GM23338 (cell line): ENCODE data around the gene WDR37. TPM values are rescaled to one million over a fixed set of nuclear protein-coding genes. Genes with fewer than 3 reads are reported as not detected.

Experiments
- ATAC-seq: fragments of 200-7000 bp; cut with Tn5 transposase; 3 replicates; pipeline ENCODE4 v1.9.1; 2020
- DNase-seq: peaks from one replicate; pipeline ENCODE4 v3.0.0-alpha.2; 2015; ENCODE audit warnings: low spot score
- H2AFZ ChIP-seq: fragments of 200-600 bp; sonication (generic); 2 replicates; pipeline ENCODE4 v1.8.0; 2016; ENCODE audit warnings: antibody characterized with exemption, mild to moderate bottlenecking, moderate library complexity
- H3F3A ChIP-seq: fragments of 200-600 bp; sonication (generic); replicated peaks from 2 replicates; pipeline ENCODE4 v1.8.0; 2017; ENCODE audit warnings: antibody characterized with exemption, mixed run types, low read depth
- H3K27ac ChIP-seq: fragments of 200-600 bp; sonication (generic); 2 replicates; pipeline ENCODE4 v1.6.1; 2016; ENCODE audit warnings: low read depth
- H3K27me3 ChIP-seq: fragments of 200-600 bp; sonication (generic); 2 replicates; pipeline ENCODE4 v1.8.0; 2016; ENCODE audit warnings: mild to moderate bottlenecking, mixed run types, moderate library complexity; ENCODE audit not compliant: insufficient read depth
- H3K36me3 ChIP-seq: fragments of 200-600 bp; sonication (generic); 2 replicates; pipeline ENCODE4 v1.8.0; 2016; ENCODE audit warnings: mild to moderate bottlenecking; ENCODE audit not compliant: insufficient read depth
- H3K4me1 ChIP-seq: fragments of 200-600 bp; sonication (generic); 2 replicates; pipeline ENCODE4 v1.8.0; 2016; ENCODE audit warnings: mild to moderate bottlenecking, moderate library complexity; ENCODE audit not compliant: insufficient read depth
- H3K4me2 ChIP-seq: fragments of 200-600 bp; sonication (generic); 2 replicates; pipeline ENCODE4 v1.7.1; 2017; ENCODE audit warnings: mixed run types
- H3K4me3 ChIP-seq: fragments of 200-600 bp; sonication (generic); 2 replicates; pipeline ENCODE4 v1.6.1; 2016; ENCODE audit warnings: mixed run types
- H3K79me2 ChIP-seq: fragments of 200-600 bp; sonication (generic); replicated peaks from 2 replicates; pipeline ENCODE4 v1.8.0; 2017; ENCODE audit warnings: mild to moderate bottlenecking; ENCODE audit not compliant: insufficient read depth
- H3K9me2 ChIP-seq: fragments of 200-600 bp; sonication (generic); 2 replicates; pipeline ENCODE4 v1.8.0; 2017; ENCODE audit not compliant: insufficient read depth
- H4K20me1 ChIP-seq: fragments of 200-600 bp; sonication (generic); replicated peaks from 2 replicates; pipeline ENCODE4 v1.8.0; 2017; ENCODE audit warnings: mild to moderate bottlenecking; ENCODE audit not compliant: insufficient read depth
- H3K27ac Mint-ChIP-seq: 2 replicates; pipeline ENCODE4 v1.8.0; 2020; ENCODE audit warnings: inconsistent platforms, mild to moderate bottlenecking, moderate library complexity, mixed read lengths
- H3K27me3 Mint-ChIP-seq: 3 replicates; pipeline ENCODE4 v1.8.0; 2022; ENCODE audit warnings: low read depth, mild to moderate bottlenecking, moderate library complexity, mixed read lengths, inconsistent platforms; ENCODE audit not compliant: insufficient read depth, poor library complexity
- H3K36me3 Mint-ChIP-seq: 3 replicates; pipeline ENCODE4 v1.8.0; 2021; ENCODE audit warnings: low read depth, mild to moderate bottlenecking, inconsistent platforms, moderate library complexity, mixed read lengths
- H3K4me1 Mint-ChIP-seq: 3 replicates; pipeline ENCODE4 v1.8.0; 2020; ENCODE audit warnings: mild to moderate bottlenecking, inconsistent platforms, mixed read lengths
- H3K4me3 Mint-ChIP-seq: 3 replicates; pipeline ENCODE4 v1.8.0; 2021; ENCODE audit warnings: moderate library complexity, mild to moderate bottlenecking, inconsistent platforms, mixed read lengths
- H3K9me3 Mint-ChIP-seq: 3 replicates; pipeline ENCODE4 v1.8.0; 2020; ENCODE audit warnings: moderate library complexity, mild to moderate bottlenecking, inconsistent platforms, mixed read lengths
- ETS1 ChIP-seq: IDR thresholded peaks from 2 replicates; pipeline ENCODE4 v1.6.1; 2016; ENCODE audit warnings: antibody characterized with exemption
- EZH2 ChIP-seq: fragments of 200-600 bp; sonication (generic); IDR thresholded peaks from one replicate; pipeline ENCODE4 v1.8.0; 2017; ENCODE audit warnings: antibody characterized with exemption, mild to moderate bottlenecking, low read depth; ENCODE audit not compliant: unreplicated experiment
- STAT1 ChIP-seq: IDR thresholded peaks from one replicate; pipeline ENCODE4 v1.6.1; 2016; ENCODE audit warnings: antibody characterized with exemption; ENCODE audit not compliant: unreplicated experiment
- ZNF331 ChIP-seq: fragments of 250-450 bp; sonication (Bioruptor Pico); IDR thresholded peaks from 2 replicates; pipeline ENCODE4 v1.5.0; 2020; ENCODE audit warnings: low read depth, mild to moderate bottlenecking, moderate library complexity
- ZNF462 ChIP-seq: fragments of 250-450 bp; sonication (Bioruptor Pico); IDR thresholded peaks from 2 replicates; pipeline ENCODE4 v1.5.0; 2020; ENCODE audit warnings: mild to moderate bottlenecking, moderate library complexity
- polyA plus RNA-seq: library from polyadenylated mRNA; unstranded; fragments of >200 nt; fragmentation: Nextera tagmentation; extraction: Ambion mirVana; gene quantifications from 2 replicates; pipeline ENCODE4 v1.2.1, GENCODE V29; 2016
- total RNA-seq: library from RNA; depleted of rRNA; stranded (reverse); fragments of >200 nt; shearing (Covaris generic); gene quantifications from 2 replicates; pipeline ENCODE4 v1.2.3, GENCODE V29; 2014

WDR37 gene
- total and polyA plus RNA-seq, 2 experiments from 2014 or later, result 6.0 to 10.2 TPM

GRCh38 chr10:1019362-1019761 is 36.8 kb upstream of the WDR37 start:
- TF ChIP-seq ZNF462 (no peak), ZNF331 (CRISPR knock-in tag) (no peak), STAT1 (no peak), EZH2 (no peak)
- Histone ChIP-seq H3K36me3 (peaks cover 36% of the 10 kb centered on the region), H3F3A (peaks cover 12% of the 10 kb centered on the region; the same call in 1 of the 2 replicates), H2AFZ (no peak overlapping the region), H3K79me2 (no peaks in the 10 kb centered on the region; the same call in 1 of the 2 replicates), H3K4me2 (no peak overlapping the region), H3K27me3 (no peaks in the 10 kb centered on the region), H3K4me3 (no peak overlapping the region), H4K20me1 (peaks cover 7% of the 10 kb centered on the region), H3K27ac (no peak overlapping the region), H3K4me1 (no peaks in the 10 kb centered on the region), H3K9me2 (no peaks in the 10 kb centered on the region)
- H3K4me3 Mint-ChIP-seq, result no peak overlapping the region
- no peaks in the 10 kb centered on the region for H3K9me3 Mint-ChIP-seq
- H3K4me1 Mint-ChIP-seq, result peaks cover 3% of the 10 kb centered on the region; the same call in 1 of the 3 replicates
- H3K36me3 Mint-ChIP-seq, result peaks cover 63% of the 10 kb centered on the region
- no peak for DNase-seq
- no peak for ATAC-seq
- H3K27ac Mint-ChIP-seq, result no peak overlapping the region
- peaks cover 11% of the 10 kb centered on the region for H3K27me3 Mint-ChIP-seq

- ATAC-seq, result peak; percentile 33
- Histone ChIP-seq H3K79me2 (no peaks in the 10 kb centered on the region), H3K4me1 (no peaks in the 10 kb centered on the region), H4K20me1 (peaks cover 6% of the 10 kb centered on the region), H3K9me2 (no peaks in the 10 kb centered on the region), H3K4me3 (no peak overlapping the region), H3F3A (peaks cover 12% of the 10 kb centered on the region; the same call in 1 of the 2 replicates), H3K4me2 (no peak overlapping the region), H3K27me3 (no peaks in the 10 kb centered on the region), H3K36me3 (peaks cover 32% of the 10 kb centered on the region), H3K27ac (no peak overlapping the region), H2AFZ (no peak overlapping the region)
- H3K36me3 Mint-ChIP-seq, result peaks cover 56% of the 10 kb centered on the region
- peaks cover 6% of the 10 kb centered on the region for H3K27me3 Mint-ChIP-seq
- H3K4me3 Mint-ChIP-seq, result no peak overlapping the region
- no peak overlapping the region; the same call in 1 of the 2 replicates for H3K27ac Mint-ChIP-seq
- DNase-seq, result no peak
- no peaks in the 10 kb centered on the region for H3K9me3 Mint-ChIP-seq
- H3K4me1 Mint-ChIP-seq, result peaks cover 3% of the 10 kb centered on the region; the same call in 1 of the 3 replicates
- TF ChIP-seq ETS1 (no peak), STAT1 (no peak), ZNF462 (no peak)
Observed at GRCh38 chr10:1020460-1020859, 35.7 kb upstream of the WDR37 start.
